Neural crest cell (in vitro differentiated cells): ENCODE measurements around the gene RIOK1. TPM values are rescaled to one million over a fixed set of nuclear protein-coding genes. Genes with fewer than 3 reads are reported as not detected.

ENCODE experiments used
- DNase-seq: peaks from one replicate; pipeline ENCODE4 v3.0.0; 2021; ENCODE audit warnings: low read depth, mixed read lengths, low spot score
- H3K27ac Mint-ChIP-seq: one replicate; pipeline ENCODE4 v1.8.0; 2021; ENCODE audit warnings: mild to moderate bottlenecking, mixed read lengths; ENCODE audit not compliant: unreplicated experiment
- H3K27me3 Mint-ChIP-seq: 2 replicates; pipeline ENCODE4 v1.8.0; 2021; ENCODE audit warnings: low read depth, mild to moderate bottlenecking, mixed read lengths
- H3K36me3 Mint-ChIP-seq: 2 replicates; pipeline ENCODE4 v1.8.0; 2021; ENCODE audit warnings: low read depth, mild to moderate bottlenecking, mixed read lengths
- H3K4me1 Mint-ChIP-seq: 2 replicates; pipeline ENCODE4 v1.8.0; 2021; ENCODE audit warnings: mixed read lengths
- H3K4me3 Mint-ChIP-seq: one replicate; pipeline ENCODE4 v1.8.0; 2021; ENCODE audit warnings: mild to moderate bottlenecking, mixed read lengths
- H3K9me3 Mint-ChIP-seq: 2 replicates; pipeline ENCODE4 v1.8.0; 2021; ENCODE audit warnings: mixed read lengths
- CTCF ChIP-seq: fragments of 200-600 bp; sonication (generic); conservative IDR thresholded peaks from 2 replicates; pipeline ENCODE4 v1.5.0; 2021; ENCODE audit warnings: antibody characterized with exemption, mild to moderate bottlenecking
- total RNA-seq: library from RNA; stranded (reverse); gene quantifications from 2 replicates; pipeline ENCODE4 v1.2.1, GENCODE V29; 2021

RIOK1 gene
- total RNA-seq, 1 donor from 2014 or later = 28.0 TPM

- Mint-ChIP-seq H3K4me3 (no peak overlapping the region), H3K36me3 (peaks cover 5% of the 10 kb centered on the region), H3K27ac (no peak overlapping the region), H3K9me3 (peaks cover 4% of the 10 kb centered on the region), H3K27me3 (peaks cover 4% of the 10 kb centered on the region), H3K4me1 (no peaks in the 10 kb centered on the region)
- DNase-seq = no peak
- TF ChIP-seq CTCF = no peak
Measured at GRCh38 chr6:7438011-7438410, 48.4 kb downstream of the RIOK1 start.

GRCh38 chr6:7439228-7439627 is 49.6 kb downstream of the RIOK1 start:
- no peaks in the 10 kb centered on the region for H3K4me1 Mint-ChIP-seq
- DNase-seq = no peak
- H3K9me3 Mint-ChIP-seq = peaks cover 4% of the 10 kb centered on the region
- H3K27ac Mint-ChIP-seq = no peak overlapping the region
- no peak for TF ChIP-seq CTCF
- H3K36me3 Mint-ChIP-seq = peaks cover 5% of the 10 kb centered on the region
- no peak overlapping the region for H3K4me3 Mint-ChIP-seq
- H3K27me3 Mint-ChIP-seq = peaks cover 4% of the 10 kb centered on the region

DNA sequence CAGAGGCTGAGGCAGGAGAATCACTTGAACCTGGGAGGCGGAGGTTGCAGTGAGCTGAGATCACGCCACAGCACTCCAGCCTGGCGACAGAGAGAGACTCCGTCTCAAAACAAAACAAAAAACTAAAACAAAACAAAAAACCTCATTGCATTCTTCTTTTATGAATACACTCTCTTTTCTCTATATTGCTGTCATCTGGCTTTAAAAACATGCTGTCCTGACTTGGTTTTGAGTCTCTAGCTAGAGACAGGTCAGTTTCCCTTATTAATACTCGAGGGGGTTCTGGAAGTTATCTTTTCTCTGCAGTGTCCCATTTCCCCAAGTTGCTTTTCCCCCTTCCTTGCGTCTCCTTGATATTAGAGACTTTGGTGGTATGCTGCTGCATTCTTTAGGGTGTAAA is 50.9 kb downstream of the RIOK1 start:
- no peaks in the 10 kb centered on the region for H3K4me1 Mint-ChIP-seq
- peaks cover 4% of the 10 kb centered on the region for H3K9me3 Mint-ChIP-seq
- H3K27ac Mint-ChIP-seq = no peak overlapping the region
- no peak for TF ChIP-seq CTCF
- peaks cover 5% of the 10 kb centered on the region for H3K36me3 Mint-ChIP-seq
- peaks cover 13% of the 10 kb centered on the region for H3K27me3 Mint-ChIP-seq
- DNase-seq = no peak
- no peak overlapping the region for H3K4me3 Mint-ChIP-seq

DNA sequence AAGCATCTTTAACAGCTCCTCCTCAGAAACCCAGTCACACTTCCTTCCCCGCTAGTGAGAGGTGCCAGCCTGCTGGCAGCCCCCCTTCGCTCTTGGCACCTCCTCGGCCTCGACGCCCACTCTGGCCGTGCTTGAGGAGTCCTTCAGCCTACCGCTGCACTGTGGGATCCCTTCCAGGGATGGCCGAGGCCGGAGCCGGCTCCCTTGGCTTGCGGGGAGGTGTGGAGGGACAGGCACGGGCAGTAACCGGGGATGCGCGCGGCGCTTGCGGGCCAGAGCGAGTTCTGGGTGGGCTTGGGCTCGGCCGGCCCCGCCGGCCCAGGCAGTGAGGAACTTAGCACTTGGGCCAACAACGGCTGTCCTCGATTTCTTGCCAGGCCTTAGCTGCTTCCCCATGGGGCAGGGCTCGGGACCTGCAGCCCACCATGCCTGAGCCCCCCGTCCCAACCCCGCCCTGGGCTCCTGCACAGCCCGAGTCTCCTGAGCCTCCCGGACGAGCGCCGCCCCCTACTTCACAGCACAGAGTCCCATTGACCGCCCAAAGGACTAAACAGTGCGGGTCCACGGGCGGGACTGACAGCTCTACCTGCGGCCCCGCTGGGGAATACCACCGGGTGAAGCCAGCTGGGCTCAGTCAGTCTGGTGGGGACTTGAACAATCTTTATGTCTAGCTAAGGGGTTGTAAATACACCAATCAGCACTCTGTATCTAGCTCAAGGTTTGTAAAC is 51.6 kb downstream of the RIOK1 start:
- H3K4me1 Mint-ChIP-seq = no peaks in the 10 kb centered on the region
- H3K27ac Mint-ChIP-seq = no peak overlapping the region
- H3K9me3 Mint-ChIP-seq = peaks cover 4% of the 10 kb centered on the region
- no peak for DNase-seq
- H3K27me3 Mint-ChIP-seq = peaks cover 19% of the 10 kb centered on the region
- peaks cover 2% of the 10 kb centered on the region for H3K36me3 Mint-ChIP-seq
- no peak for TF ChIP-seq CTCF
- no peak overlapping the region for H3K4me3 Mint-ChIP-seq

GRCh38 chr6:7442467-7442866 is 52.9 kb downstream of the RIOK1 start:
- Mint-ChIP-seq H3K36me3 (peaks cover 2% of the 10 kb centered on the region), H3K27me3 (peaks cover 27% of the 10 kb centered on the region), H3K4me1 (peaks cover 6% of the 10 kb centered on the region), H3K9me3 (peaks cover 4% of the 10 kb centered on the region), H3K27ac (no peak overlapping the region), H3K4me3 (no peak overlapping the region)
- no peak for TF ChIP-seq CTCF
- no peak for DNase-seq
